ENCODE results near the gene SPINK1.
"Not testable (repeated sequence)": the region's sequence is repeated elsewhere in the genome, so short reads cannot be mapped to it uniquely, and the experiment has no call there.

DNA sequence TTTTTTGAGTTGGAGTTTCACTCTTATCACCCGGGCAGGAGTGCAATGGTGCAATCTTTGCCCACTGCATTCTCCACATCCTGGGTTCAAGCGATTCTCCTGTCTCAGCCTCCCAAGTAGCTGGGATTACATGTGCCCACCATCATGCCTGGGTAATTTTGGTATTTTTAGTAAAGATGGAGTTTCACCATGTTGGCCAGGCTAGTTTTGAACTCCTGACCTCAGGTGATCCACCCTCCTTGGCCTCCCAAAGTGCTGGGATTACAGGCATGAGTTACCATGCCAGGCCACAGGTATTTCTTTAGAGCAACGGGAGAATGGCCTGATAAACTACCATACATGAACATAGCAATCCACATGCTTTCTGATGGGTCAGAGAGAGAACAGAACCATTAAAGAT lies 9.2 kb downstream of the SPINK1 start:
- TF ChIP-seq, protein P1, sequence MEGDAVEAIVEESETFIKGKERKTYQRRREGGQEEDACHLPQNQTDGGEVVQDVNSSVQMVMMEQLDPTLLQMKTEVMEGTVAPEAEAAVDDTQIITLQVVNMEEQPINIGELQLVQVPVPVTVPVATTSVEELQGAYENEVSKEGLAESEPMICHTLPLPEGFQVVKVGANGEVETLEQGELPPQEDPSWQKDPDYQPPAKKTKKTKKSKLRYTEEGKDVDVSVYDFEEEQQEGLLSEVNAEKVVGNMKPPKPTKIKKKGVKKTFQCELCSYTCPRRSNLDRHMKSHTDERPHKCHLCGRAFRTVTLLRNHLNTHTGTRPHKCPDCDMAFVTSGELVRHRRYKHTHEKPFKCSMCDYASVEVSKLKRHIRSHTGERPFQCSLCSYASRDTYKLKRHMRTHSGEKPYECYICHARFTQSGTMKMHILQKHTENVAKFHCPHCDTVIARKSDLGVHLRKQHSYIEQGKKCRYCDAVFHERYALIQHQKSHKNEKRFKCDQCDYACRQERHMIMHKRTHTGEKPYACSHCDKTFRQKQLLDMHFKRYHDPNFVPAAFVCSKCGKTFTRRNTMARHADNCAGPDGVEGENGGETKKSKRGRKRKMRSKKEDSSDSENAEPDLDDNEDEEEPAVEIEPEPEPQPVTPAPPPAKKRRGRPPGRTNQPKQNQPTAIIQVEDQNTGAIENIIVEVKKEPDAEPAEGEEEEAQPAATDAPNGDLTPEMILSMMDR (IDR thresholded peaks at IDR 0.05), result not testable (repeated sequence)
- TF ChIP-seq POLR2A (IDR thresholded peaks at IDR 0.05), result not testable (repeated sequence)

Measured in heart left ventricle (tissue), 13 donors.